ENCODE data around the gene SDHB. TPM values are rescaled to one million over a fixed set of nuclear protein-coding genes. Genes with fewer than 3 reads are reported as not detected.

SDHB gene
- total RNA-seq, 1 experiment from 2014 or later: 70.1 TPM

DNA sequence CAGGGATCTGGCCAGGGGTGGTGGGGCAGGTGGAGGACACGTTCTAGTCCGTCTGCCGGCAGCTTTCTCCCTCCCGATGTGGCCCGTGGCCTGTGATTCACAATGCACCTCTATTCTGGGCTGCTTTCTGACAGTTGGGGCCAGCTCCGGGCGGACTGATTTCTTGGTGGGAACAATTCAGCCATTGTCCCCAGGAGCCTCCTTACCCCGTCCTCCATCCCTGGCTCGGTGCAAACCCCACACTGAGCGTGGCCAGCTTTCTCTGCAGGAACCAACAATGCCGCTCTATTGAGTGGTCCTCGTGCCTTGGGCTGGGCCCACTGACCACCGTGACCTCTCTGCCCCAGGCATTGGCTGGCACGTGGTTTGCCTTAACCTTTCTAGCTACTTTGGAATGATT lies 35.7 kb upstream of the SDHB start:
- intact Hi-C loops (cut with micrococcal nuclease; ENCODE audit: unreplicated experiment): no loop called here
- no peak overlapping the region for H3K27ac Mint-ChIP-seq (ENCODE audit: unreplicated experiment)
- BruUV-seq (replicated peaks): no TSS peak

DNA sequence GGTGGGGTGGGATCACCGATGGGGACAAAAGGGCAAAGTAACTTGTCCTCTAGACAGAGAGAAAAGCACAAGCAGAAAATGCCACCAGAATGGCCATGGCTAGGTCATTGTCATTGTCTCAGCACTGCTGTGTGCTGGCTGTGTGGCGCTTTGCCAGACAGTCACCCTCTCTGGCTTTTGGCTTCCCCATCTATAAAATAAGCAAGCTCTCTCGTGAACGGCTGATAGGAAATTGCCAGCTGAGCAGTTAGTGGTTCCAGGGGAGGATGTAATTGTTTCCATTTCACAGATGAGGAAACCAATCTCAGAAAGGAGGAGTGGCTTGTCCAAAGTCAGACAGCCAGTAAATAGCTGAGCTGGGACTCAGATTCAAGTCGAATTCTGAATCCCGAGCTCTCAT lies 32.9 kb upstream of the SDHB start:
- TF ChIP-seq, protein P1, sequence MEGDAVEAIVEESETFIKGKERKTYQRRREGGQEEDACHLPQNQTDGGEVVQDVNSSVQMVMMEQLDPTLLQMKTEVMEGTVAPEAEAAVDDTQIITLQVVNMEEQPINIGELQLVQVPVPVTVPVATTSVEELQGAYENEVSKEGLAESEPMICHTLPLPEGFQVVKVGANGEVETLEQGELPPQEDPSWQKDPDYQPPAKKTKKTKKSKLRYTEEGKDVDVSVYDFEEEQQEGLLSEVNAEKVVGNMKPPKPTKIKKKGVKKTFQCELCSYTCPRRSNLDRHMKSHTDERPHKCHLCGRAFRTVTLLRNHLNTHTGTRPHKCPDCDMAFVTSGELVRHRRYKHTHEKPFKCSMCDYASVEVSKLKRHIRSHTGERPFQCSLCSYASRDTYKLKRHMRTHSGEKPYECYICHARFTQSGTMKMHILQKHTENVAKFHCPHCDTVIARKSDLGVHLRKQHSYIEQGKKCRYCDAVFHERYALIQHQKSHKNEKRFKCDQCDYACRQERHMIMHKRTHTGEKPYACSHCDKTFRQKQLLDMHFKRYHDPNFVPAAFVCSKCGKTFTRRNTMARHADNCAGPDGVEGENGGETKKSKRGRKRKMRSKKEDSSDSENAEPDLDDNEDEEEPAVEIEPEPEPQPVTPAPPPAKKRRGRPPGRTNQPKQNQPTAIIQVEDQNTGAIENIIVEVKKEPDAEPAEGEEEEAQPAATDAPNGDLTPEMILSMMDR (IDR thresholded peaks at IDR 0.05; ENCODE audit: unreplicated experiment): no peak
- no peaks in the 10 kb centered on the region for H3K27me3 Mint-ChIP-seq (ENCODE audit: unreplicated experiment)
- no peaks in the 10 kb centered on the region for H3K9me3 Mint-ChIP-seq (ENCODE audit: low read depth, unreplicated experiment)
- intact Hi-C loops (cut with micrococcal nuclease; ENCODE audit: unreplicated experiment): no loop called here
- H3K4me1 Mint-ChIP-seq (ENCODE audit: low read depth, unreplicated experiment): no peaks in the 10 kb centered on the region
- no peak overlapping the region for H3K27ac Mint-ChIP-seq (ENCODE audit: unreplicated experiment)
- no TSS peak for BruUV-seq (replicated peaks)
- H3K36me3 Mint-ChIP-seq (ENCODE audit: insufficient read depth, unreplicated experiment): no peaks in the 10 kb centered on the region
- H3K4me3 Mint-ChIP-seq (ENCODE audit: low read depth, unreplicated experiment): no peak overlapping the region
- CTCF ChIA-PET: no interaction called here
- no peak for DNase-seq

More for the DNA sequence above, 35.7 kb upstream of the SDHB start:
- no peak overlapping the region for H3K4me3 Mint-ChIP-seq (ENCODE audit: low read depth, unreplicated experiment)
- TF ChIP-seq, protein P1 (IDR thresholded peaks at IDR 0.05; ENCODE audit: unreplicated experiment): no peak
- no peaks in the 10 kb centered on the region for H3K9me3 Mint-ChIP-seq (ENCODE audit: low read depth, unreplicated experiment)
- no peaks in the 10 kb centered on the region for H3K27me3 Mint-ChIP-seq (ENCODE audit: unreplicated experiment)
- DNase-seq: no peak
- CTCF ChIA-PET: no interaction called here
- no peaks in the 10 kb centered on the region for H3K36me3 Mint-ChIP-seq (ENCODE audit: insufficient read depth, unreplicated experiment)
- H3K4me1 Mint-ChIP-seq (ENCODE audit: low read depth, unreplicated experiment): no peaks in the 10 kb centered on the region

DNA sequence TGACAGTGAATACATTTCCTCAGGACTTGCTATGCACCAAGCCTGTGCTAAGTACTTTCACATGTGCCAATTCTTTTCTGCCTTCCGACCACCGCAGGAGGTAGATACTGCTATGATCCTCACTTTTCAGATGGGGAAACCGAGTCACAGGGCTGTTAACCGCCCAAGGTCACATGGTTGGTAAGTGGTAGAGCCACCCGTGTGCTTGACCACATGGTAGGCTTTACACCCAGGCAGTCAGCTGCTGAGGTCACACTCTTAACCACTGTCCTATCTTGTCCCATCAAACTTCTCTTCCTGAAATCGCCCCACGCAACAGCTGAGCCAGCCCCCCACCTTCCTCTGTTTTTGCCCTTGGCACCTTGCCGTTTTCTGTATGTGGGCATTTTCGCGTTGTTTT lies 31.0 kb upstream of the SDHB start:
- Mint-ChIP-seq H3K27ac (ENCODE audit: unreplicated experiment) (no peak overlapping the region), H3K9me3 (ENCODE audit: low read depth, unreplicated experiment) (no peaks in the 10 kb centered on the region), H3K4me1 (ENCODE audit: low read depth, unreplicated experiment) (no peaks in the 10 kb centered on the region), H3K36me3 (ENCODE audit: insufficient read depth, unreplicated experiment) (no peaks in the 10 kb centered on the region), H3K4me3 (ENCODE audit: low read depth, unreplicated experiment) (no peak overlapping the region), H3K27me3 (ENCODE audit: unreplicated experiment) (no peaks in the 10 kb centered on the region)
- BruUV-seq (replicated peaks): no TSS peak
- CTCF ChIA-PET: no interaction called here
- DNase-seq: no peak
- intact Hi-C loops (cut with micrococcal nuclease; ENCODE audit: unreplicated experiment): no loop called here
- TF ChIP-seq, protein P1 (IDR thresholded peaks at IDR 0.05; ENCODE audit: unreplicated experiment): no peak

DNA sequence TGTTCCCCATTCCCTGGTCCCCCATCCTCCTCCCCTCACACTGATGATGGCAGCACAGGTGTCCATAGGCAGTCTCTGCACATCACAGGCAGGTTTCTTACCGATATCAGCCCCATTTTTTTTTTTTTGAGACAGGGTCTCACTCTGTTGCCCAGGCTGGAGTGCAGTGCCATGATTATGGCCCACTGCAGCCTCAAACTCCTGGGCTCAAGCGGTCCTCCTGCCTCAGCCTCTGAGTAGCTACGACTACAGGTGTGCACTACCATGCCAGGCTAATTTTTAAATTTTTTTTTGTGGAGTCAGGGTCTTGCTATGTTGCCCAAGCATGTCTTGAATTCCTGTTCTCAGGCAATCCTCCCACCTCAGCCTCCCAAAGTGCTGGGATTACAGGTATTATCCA lies 28.9 kb upstream of the SDHB start:
- intact Hi-C loops (cut with micrococcal nuclease; ENCODE audit: unreplicated experiment): no loop called here
- H3K27ac Mint-ChIP-seq (ENCODE audit: unreplicated experiment): no peak overlapping the region
- H3K4me3 Mint-ChIP-seq (ENCODE audit: low read depth, unreplicated experiment): no peak overlapping the region
- H3K27me3 Mint-ChIP-seq (ENCODE audit: unreplicated experiment): no peaks in the 10 kb centered on the region
- CTCF ChIA-PET: no interaction called here
- no peaks in the 10 kb centered on the region for H3K9me3 Mint-ChIP-seq (ENCODE audit: low read depth, unreplicated experiment)
- no peak for DNase-seq
- H3K36me3 Mint-ChIP-seq (ENCODE audit: insufficient read depth, unreplicated experiment): no peaks in the 10 kb centered on the region
- no TSS peak for BruUV-seq (replicated peaks)
- H3K4me1 Mint-ChIP-seq (ENCODE audit: low read depth, unreplicated experiment): no peaks in the 10 kb centered on the region
- TF ChIP-seq, protein P1 (IDR thresholded peaks at IDR 0.05; ENCODE audit: unreplicated experiment): no peak

DNA sequence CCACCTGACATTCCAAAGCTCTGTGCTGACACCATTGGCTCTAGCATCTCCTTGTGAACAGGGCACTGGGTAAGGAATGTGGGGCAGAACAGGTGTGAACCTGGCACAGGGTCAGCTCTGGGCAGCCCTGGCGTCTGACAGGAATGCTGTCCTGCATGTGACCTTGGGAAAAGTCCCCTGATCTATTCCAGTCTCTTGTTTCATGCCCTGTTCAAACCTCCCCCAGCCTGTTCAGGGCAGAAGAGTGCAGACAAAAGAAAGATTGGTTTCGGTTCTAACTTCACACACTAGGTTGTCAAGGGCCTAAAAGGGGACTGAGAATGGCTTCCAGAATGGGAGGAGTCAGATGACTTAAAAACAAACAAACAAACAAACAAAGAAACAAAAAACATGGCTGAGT lies 27.6 kb upstream of the SDHB start:
- DNase-seq: no peak
- Mint-ChIP-seq H3K27me3 (ENCODE audit: unreplicated experiment) (no peaks in the 10 kb centered on the region), H3K4me1 (ENCODE audit: low read depth, unreplicated experiment) (no peaks in the 10 kb centered on the region), H3K9me3 (ENCODE audit: low read depth, unreplicated experiment) (no peaks in the 10 kb centered on the region), H3K27ac (ENCODE audit: unreplicated experiment) (no peak overlapping the region), H3K4me3 (ENCODE audit: low read depth, unreplicated experiment) (no peak overlapping the region), H3K36me3 (ENCODE audit: insufficient read depth, unreplicated experiment) (no peaks in the 10 kb centered on the region)
- TF ChIP-seq, protein P1 (IDR thresholded peaks at IDR 0.05; ENCODE audit: unreplicated experiment): no peak
- intact Hi-C loops (cut with micrococcal nuclease; ENCODE audit: unreplicated experiment): no loop called here
- CTCF ChIA-PET: no interaction called here
- no TSS peak for BruUV-seq (replicated peaks)
